MM.1S (cell line): Measurements from ENCODE around the gene EEA1.
"Not testable (repeated sequence)": the region's sequence is repeated elsewhere in the genome, so short reads cannot be mapped to it uniquely, and the experiment has no call there.

ENCODE experiments used
- DNase-seq: peaks from one replicate; pipeline ENCODE4 v3.0.0-alpha.2; 2015
- H2AFZ ChIP-seq: fragments of 300-600 bp; sonication (generic); 2 replicates; pipeline ENCODE4 v1.6.0; 2016; ENCODE audit warnings: antibody characterized with exemption, low read length
- H3F3A ChIP-seq: fragments of 300-600 bp; sonication (generic); 2 replicates; pipeline ENCODE4 v1.6.1; 2016; ENCODE audit warnings: mild to moderate bottlenecking, antibody characterized with exemption, low read length, moderate library complexity, mixed read lengths; ENCODE audit not compliant: insufficient read depth
- H3K27ac ChIP-seq: fragments of 300-600 bp; sonication (generic); 2 replicates; pipeline ENCODE4 v1.5.1; 2016; ENCODE audit warnings: mild to moderate bottlenecking, low read length
- H3K27me3 ChIP-seq: fragments of 300-600 bp; sonication (generic); replicated peaks from 2 replicates; pipeline ENCODE4 v1.6.0; 2016; ENCODE audit warnings: low read length; ENCODE audit not compliant: insufficient read depth
- H3K36me3 ChIP-seq: fragments of 300-600 bp; sonication (generic); replicated peaks from 2 replicates; pipeline ENCODE4 v1.6.1; 2016; ENCODE audit warnings: mild to moderate bottlenecking, low read length, mixed read lengths; ENCODE audit not compliant: insufficient read depth
- H3K4me1 ChIP-seq: fragments of 300-600 bp; sonication (generic); 2 replicates; pipeline ENCODE4 v1.6.1; 2016; ENCODE audit warnings: low read length, mixed read lengths
- H3K4me2 ChIP-seq: fragments of 300-600 bp; sonication (generic); 2 replicates; pipeline ENCODE4 v1.6.0; 2016; ENCODE audit warnings: low read depth, low read length
- H3K4me3 ChIP-seq: fragments of 300-600 bp; sonication (generic); 2 replicates; pipeline ENCODE4 v1.5.1; 2016; ENCODE audit warnings: low read length, mixed read lengths
- H3K79me2 ChIP-seq: fragments of 300-600 bp; sonication (generic); 2 replicates; pipeline ENCODE4 v1.6.1; 2016; ENCODE audit warnings: mixed run types, low read length, mixed read lengths
- H3K9ac ChIP-seq: fragments of 300-600 bp; sonication (generic); 2 replicates; pipeline ENCODE4 v1.6.1; 2016; ENCODE audit warnings: low read length, mixed read lengths
- H3K9me2 ChIP-seq: fragments of 300-600 bp; sonication (generic); replicated peaks from 2 replicates; pipeline ENCODE4 v1.6.1; 2016; ENCODE audit warnings: mild to moderate bottlenecking, low read length, mixed read lengths; ENCODE audit not compliant: insufficient read depth
- H3K9me3 ChIP-seq: fragments of 300-600 bp; sonication (generic); replicated peaks from 2 replicates; pipeline ENCODE4 v1.6.1; 2016; ENCODE audit warnings: mild to moderate bottlenecking, low read length, mixed read lengths; ENCODE audit not compliant: insufficient read depth
- H4K20me1 ChIP-seq: fragments of 300-600 bp; sonication (generic); 2 replicates; pipeline ENCODE4 v1.6.1; 2016; ENCODE audit warnings: mild to moderate bottlenecking, low read length, moderate library complexity, mixed read lengths; ENCODE audit not compliant: insufficient read depth
- EZH2 ChIP-seq: fragments of 300-600 bp; sonication (generic); optimal IDR thresholded peaks from 2 replicates; pipeline ENCODE3; 2017; ENCODE audit warnings: low read depth, mild to moderate bottlenecking, antibody characterized with exemption, low read length, mixed read lengths
- EZH2phosphoT487 ChIP-seq: fragments of 300-600 bp; sonication (generic); IDR thresholded peaks from 2 replicates; pipeline ENCODE4 v1.6.1; 2018; ENCODE audit warnings: antibody characterized with exemption, low read length
- TF ChIP-seq, protein P1 (sequence below): fragments of 300-600 bp; sonication (generic); IDR thresholded peaks from 2 replicates; pipeline ENCODE4 v1.5.1; 2016; ENCODE audit warnings: antibody characterized with exemption, low read length, mixed read lengths

Gene EEA1

DNA sequence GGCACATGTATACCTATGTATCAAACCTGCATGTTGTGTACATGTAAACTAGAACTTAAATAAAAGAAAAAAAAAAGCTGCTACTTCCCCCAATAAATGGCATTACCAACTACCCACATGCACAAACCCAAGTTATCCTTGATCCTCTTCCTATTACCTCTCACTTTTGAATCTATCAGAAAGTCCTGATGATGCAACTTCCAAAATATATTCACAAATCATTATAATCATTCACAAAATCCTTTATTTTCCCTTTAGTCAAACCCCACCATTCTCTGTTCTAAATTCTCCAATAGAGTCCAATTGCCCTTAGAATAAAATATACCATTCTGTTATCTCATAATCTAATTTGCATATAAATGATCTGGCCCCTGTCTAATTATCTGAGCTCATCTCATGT, 134.3 kb downstream of the EEA1 start:
- Histone ChIP-seq H3K79me2 (no peaks in the 10 kb centered on the region), H3F3A (no peaks in the 10 kb centered on the region), H3K27me3 (no peaks in the 10 kb centered on the region), H2AFZ (no peak overlapping the region), H3K9ac (no peak overlapping the region), H3K9me2 (no peaks in the 10 kb centered on the region), H3K9me3 (no peaks in the 10 kb centered on the region), H3K36me3 (no peaks in the 10 kb centered on the region; the same call in 1 of the 2 replicates), H4K20me1 (no peaks in the 10 kb centered on the region), H3K4me2 (no peak overlapping the region), H3K27ac (no peak overlapping the region), H3K4me1 (no peaks in the 10 kb centered on the region), H3K4me3 (no peak overlapping the region)
- TF ChIP-seq EZH2phosphoT487: no peak
- TF ChIP-seq EZH2: no peak
- TF ChIP-seq, protein P1, sequence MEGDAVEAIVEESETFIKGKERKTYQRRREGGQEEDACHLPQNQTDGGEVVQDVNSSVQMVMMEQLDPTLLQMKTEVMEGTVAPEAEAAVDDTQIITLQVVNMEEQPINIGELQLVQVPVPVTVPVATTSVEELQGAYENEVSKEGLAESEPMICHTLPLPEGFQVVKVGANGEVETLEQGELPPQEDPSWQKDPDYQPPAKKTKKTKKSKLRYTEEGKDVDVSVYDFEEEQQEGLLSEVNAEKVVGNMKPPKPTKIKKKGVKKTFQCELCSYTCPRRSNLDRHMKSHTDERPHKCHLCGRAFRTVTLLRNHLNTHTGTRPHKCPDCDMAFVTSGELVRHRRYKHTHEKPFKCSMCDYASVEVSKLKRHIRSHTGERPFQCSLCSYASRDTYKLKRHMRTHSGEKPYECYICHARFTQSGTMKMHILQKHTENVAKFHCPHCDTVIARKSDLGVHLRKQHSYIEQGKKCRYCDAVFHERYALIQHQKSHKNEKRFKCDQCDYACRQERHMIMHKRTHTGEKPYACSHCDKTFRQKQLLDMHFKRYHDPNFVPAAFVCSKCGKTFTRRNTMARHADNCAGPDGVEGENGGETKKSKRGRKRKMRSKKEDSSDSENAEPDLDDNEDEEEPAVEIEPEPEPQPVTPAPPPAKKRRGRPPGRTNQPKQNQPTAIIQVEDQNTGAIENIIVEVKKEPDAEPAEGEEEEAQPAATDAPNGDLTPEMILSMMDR: no peak
- DNase-seq: no peak

DNA sequence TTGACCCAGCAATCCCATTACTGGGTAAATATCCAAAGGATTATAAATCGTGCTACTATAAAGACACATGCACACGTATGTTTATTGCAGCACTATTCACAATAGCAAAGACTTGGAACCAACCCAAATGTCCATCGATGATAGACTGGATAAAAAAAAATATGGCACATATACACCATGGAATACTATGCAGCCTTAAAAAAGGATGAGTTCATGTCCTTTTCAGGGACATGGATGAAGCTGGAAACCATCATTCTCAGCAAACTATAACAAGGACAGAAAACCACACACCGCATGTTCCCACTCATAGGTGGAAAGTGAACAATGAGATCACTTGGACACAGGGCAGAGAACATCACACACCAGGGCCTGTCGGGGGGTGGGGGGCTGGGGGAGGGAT, 134.7 kb downstream of the EEA1 start:
- not testable (repeated sequence) for DNase-seq, H3K9me2 ChIP-seq, H3K27me3 ChIP-seq, H3K4me1 ChIP-seq, H2AFZ ChIP-seq, H3K9ac ChIP-seq, H3K27ac ChIP-seq, H3K4me2 ChIP-seq, H3K9me3 ChIP-seq, H3K4me3 ChIP-seq, H3K79me2 ChIP-seq, H3K36me3 ChIP-seq, H3F3A ChIP-seq, H4K20me1 ChIP-seq

DNA sequence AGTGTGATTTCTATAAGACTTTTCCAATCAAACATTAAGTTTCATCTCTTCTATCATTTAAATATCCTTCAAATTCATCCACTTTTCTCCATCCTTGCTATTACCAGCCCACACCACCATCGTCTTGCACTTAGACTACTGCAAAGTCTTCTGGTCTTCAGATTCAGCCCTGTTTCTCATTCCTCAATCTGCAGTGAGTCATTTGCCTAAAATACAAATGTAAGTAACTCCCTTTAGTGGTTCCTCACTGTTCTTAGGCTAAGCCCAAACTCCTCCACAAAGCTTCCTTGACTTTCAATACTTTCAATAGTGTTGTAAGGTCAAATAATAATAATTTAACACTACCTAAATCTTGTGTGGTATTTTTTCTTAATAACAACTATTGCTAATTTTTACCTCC, 143.1 kb downstream of the EEA1 start:
- TF ChIP-seq EZH2phosphoT487 (no peak), EZH2 (no peak)
- TF ChIP-seq, protein P1: no peak
- Histone ChIP-seq H3F3A (no peaks in the 10 kb centered on the region), H3K9me2 (no peaks in the 10 kb centered on the region), H4K20me1 (no peaks in the 10 kb centered on the region), H3K79me2 (no peaks in the 10 kb centered on the region), H2AFZ (no peak overlapping the region), H3K4me3 (no peak overlapping the region), H3K4me1 (no peaks in the 10 kb centered on the region), H3K27me3 (no peaks in the 10 kb centered on the region), H3K27ac (no peak overlapping the region), H3K36me3 (no peaks in the 10 kb centered on the region), H3K9me3 (no peaks in the 10 kb centered on the region), H3K4me2 (no peak overlapping the region), H3K9ac (no peak overlapping the region)
- no peak for DNase-seq

DNA sequence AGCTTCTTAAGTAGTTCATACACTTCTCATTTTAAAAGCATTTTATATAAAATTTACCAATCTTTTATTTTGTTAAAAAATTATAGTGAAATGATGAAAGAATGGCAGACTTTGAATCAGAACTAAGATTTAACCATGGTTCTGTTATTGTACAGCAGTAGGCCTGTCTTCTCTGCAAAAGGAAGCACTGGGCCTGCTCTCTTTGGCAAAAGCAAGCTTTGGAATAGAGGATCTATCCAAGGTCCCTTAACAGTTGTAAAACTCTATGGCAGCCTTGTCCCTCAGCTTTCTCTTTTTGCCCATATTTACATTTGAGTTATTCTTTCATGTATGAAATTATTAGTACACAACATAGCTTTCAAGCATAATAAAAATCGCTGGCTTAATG, 143.5 kb downstream of the EEA1 start:
- Histone ChIP-seq H3F3A (no peaks in the 10 kb centered on the region), H3K9me2 (no peaks in the 10 kb centered on the region), H3K9ac (no peak overlapping the region), H3K27ac (no peak overlapping the region), H2AFZ (no peak overlapping the region), H3K4me2 (no peak overlapping the region), H3K4me3 (no peak overlapping the region), H3K9me3 (no peaks in the 10 kb centered on the region), H3K27me3 (no peaks in the 10 kb centered on the region), H3K79me2 (no peaks in the 10 kb centered on the region), H3K4me1 (no peaks in the 10 kb centered on the region), H4K20me1 (no peaks in the 10 kb centered on the region), H3K36me3 (no peaks in the 10 kb centered on the region)
- no peak for DNase-seq
- TF ChIP-seq EZH2phosphoT487: no peak
- TF ChIP-seq, protein P1: no peak
- TF ChIP-seq EZH2: no peak
